Inflammatory macrophage treated with lipopolysaccharide for 4 hours (primary cell): ENCODE data around the gene CDH12.
"Not testable (repeated sequence)": the region's sequence is repeated elsewhere in the genome, so short reads cannot be mapped to it uniquely, and the experiment has no call there.

ENCODE experiments used
- DNase-seq: peaks from one replicate; pipeline ENCODE4 v3.0.0-alpha.2; 2020

Gene CDH12

DNA sequence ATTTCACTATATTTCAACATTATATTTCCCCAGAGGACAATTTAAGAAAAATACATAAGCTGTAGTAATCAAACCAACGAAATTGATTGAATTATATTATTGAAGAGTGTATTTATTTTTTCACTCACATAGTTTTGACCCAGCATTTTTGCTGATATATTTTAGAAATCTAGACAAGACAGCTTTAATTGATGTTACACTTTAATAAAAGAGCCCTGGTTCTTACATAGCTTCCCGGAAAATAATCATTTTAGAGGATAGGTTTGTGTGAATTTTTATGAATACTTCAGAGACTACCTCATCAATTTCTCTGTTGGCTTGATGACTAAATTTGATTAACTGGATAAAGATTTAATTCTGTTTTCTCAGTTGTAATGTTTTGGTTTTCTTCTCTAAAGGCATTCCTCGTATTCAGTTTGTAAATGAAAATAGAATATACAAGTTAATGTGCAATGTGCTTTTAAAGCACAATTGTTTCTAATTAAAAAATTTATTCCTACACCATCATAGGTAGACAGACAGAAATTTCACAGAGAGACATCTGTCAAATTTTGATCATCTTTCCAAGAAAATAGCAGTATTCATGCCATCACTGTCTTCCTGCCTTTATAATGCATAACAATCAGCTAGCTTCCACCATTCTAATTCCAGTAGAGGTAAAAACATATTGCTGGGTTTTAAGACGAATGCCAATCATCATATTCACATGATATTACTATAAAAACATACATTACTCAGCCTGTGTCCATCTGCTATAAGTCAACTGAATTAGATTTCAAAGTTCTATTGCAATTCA, 441.4 kb downstream of the CDH12 start:
- DNase-seq, result no peak

DNA sequence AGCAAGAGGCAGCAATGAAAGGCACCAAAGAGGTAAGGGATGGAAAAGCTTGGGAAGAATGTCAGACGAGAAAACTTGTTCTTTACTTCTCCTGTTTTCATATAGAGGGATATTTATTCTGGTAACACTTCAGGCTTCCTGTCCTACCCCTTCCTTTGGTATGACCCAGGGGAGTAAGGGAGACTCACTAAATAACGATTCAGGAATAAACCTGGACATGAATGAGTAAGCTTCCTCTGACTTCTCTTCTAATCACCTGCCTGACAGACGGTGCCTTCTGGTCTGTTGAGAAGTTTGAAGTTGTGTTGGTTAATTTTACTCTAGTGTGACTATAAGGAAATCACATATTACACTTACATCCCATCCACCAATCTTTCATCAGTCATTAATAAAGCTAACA, 461.2 kb downstream of the CDH12 start:
- no peak for DNase-seq

DNA sequence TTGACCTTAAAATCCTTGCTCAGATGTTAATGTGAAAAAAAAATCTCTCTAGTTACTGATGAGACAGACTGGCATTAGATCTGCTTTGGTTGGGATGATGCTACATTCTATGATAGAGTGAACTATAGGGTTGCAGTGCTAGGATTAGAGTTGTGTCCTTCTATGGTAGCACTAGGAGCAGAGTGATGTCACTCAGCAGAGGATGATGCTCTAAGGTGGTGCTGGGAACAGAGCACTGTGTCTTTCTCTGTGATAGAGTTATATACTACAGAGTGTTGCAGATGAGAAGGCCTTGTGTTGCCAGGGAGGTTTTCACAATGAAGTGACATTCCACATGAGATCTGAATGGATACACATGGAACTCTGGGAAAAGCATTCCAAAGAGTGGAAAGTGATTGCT, 462.3 kb downstream of the CDH12 start:
- no peak for DNase-seq

DNA sequence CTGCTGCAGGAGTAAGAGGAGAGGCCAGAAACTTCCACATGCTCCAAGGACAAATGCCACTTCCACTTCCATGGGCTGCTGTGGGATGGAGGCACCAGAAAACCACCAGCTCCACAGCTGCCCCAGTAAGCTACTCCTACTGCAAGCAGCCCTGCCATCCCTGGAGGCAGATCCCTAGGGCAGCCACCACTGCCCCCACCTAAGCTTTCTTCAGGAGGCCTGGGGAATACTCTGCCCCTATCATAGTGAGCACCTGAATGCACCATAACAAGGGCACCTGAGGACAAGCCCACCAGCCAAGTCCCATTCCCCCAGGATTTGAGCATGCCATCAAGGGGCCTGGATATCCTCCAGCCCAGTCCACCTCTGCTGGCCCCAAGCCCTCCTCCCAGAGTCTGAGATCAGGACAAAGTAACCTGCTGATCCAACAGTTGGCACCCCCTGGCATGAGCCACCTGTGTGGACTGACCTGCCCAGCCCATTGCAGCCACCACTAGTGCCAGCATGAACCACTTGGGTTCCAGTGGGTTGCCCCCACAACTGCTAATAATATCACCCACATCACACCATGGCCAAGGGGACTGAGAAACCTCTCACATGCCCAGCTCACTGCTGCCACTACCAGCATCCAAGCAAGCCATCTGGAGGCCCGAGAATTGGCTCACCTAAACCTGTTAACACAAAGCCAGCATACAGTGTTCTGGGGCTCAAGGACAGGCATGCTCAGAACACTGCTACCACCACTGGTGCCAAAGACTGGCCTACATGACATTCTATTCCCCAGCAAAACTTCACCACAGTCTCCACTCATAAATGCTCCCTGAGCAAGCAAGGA, 480.1 kb downstream of the CDH12 start:
- no peak for DNase-seq

DNA sequence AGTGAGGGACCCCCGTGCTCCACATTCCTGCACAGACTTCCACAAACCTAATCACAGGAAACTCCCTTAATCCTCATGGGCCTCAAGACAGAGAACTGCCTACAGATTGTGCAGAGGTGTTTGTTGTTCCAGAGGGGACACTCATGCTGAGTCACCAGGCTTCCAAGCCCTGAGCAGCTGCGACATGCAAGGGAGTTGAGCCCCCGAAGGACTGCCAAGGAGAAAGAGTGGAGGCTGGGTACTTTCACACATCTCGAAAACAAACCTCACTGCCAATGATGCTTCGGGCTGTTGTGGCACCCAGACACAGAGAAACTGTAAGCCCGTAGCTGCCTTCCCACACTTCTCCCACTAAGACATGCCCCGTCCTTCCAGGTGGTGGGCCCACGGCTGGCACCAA, 480.8 kb downstream of the CDH12 start:
- DNase-seq, result no peak

DNA sequence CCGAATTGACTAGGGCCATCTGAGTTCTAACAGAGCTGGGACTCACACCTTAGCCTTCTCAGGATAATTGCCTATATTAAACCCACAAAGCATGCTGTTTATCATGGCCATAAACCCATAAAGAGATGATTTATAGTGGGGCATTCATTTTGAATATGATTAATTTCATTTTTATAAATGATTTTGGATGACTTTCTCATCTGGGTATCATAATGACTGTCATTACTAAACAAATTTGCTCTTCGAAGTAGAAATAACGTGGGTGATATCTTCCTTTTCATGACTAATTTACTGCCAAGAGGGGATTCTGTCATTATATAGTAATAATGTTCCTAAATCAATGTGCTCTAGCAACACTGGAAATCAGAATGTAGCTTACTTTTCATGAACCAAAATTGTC, 498.2 kb downstream of the CDH12 start:
- DNase-seq, result no peak

- no peak for DNase-seq
Measured at GRCh38 chr5:22352493-22352892, 500.7 kb downstream of the CDH12 start.

DNA sequence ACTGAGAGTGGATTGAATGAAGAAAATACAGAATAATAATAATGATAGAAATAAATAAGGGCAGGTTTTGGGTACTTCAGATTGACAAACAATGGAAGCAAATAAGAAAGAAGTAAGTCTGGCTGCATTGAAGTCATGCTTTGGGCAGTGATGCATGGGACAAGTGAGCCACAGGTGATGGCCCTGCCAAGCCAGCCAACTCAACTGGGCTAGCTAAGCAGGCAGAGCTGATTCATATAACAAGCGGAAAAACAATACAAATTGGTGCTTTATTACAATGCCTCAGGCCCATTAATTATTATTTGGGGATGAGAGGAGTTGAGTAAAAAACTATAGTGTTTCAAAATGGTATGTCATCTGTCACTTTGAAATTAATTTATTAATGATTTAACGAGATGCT, 502.0 kb downstream of the CDH12 start:
- DNase-seq, result no peak

- DNase-seq, result no peak
Measured at GRCh38 chr5:22348027-22348426, 505.1 kb downstream of the CDH12 start.

GRCh38 chr5:22344000-22344399, 509.1 kb downstream of the CDH12 start:
- no peak for DNase-seq

DNA sequence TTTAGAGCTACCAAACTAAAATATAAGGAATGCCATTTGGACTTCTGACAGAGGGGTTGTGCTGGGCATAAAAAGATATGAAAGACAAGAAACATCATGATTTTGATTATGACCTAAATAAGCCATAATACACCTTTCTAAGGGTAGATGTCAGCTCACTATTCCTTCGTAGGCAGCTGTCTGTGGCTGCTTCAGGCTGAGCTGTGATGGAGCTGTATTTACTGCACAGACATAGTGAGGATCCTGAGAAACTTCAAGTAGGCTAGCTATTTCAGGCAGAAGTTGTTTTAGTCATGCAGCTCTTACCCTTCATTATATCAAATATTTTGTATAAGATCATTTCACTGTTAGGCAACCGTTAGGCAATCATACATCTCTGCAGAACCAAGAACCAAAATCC, 511.7 kb downstream of the CDH12 start:
- DNase-seq, result no peak

- DNase-seq, result not testable (repeated sequence)
Measured at GRCh38 chr5:22332949-22333348, 520.2 kb downstream of the CDH12 start.

- DNase-seq, result no peak
Measured at GRCh38 chr5:22329683-22330082, 523.5 kb downstream of the CDH12 start.

DNA sequence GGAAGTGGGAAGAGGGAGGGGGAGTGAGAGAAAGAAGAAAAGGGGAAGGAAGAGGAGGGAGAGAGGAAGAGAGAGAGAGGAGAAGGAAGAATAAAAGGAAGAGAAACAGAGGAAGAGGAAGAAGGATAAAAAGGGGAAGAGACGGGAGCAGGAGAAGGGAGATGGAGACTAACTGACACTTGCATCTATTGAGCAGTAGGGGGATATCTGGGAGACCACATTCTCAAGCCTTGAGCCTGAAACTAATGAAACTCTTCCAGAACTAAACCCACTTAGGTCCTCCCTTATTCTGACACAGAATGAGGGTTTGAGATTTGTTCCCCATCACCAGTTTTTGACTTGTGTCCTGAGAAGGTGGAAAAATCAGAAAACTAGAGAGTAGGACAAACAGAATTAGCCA, 533.3 kb downstream of the CDH12 start:
- DNase-seq, result no peak

- no peak for DNase-seq
Measured at GRCh38 chr5:22316294-22316693, 536.9 kb downstream of the CDH12 start.

DNA sequence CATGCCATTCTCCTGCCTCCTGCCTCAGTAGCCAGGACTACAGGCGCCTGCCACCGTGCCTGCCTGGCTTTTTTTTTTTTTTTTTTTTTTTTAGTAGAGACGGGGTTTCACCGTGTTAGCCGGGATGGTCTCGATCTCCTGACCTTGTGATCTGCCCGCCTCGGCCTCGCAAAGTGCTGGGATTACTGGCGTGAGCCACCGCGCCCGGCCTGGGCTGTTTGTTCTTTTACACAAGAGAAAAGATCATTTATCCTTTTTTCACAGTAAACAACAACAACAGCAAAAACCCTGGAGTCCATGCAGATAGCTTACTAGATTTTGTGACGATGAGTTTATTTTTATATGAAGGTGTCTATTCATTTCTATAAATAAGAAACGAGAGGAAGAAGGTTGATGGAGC, 538.1 kb downstream of the CDH12 start:
- DNase-seq, result not testable (repeated sequence)

GRCh38 chr5:22314548-22314947, 538.6 kb downstream of the CDH12 start:
- no peak for DNase-seq

DNA sequence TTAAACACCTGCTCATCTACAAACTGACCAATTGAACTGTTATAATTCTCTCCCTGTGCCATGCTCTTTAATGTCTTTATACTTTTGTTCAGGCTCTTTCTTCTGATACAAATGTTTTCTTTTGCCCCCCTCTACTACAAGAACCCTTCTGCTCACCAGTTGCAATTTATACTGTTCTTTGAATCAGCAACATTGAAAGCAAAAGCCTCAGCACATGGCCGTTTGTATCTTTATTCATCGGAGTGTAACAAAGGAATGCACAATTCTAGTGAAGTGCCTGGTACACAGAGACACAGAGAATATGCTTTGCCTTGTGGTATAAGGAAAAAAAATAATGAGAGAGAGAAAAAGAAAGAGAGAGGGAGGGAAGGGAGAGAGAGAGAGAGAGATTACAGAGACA, 547.1 kb downstream of the CDH12 start:
- DNase-seq, result no peak

- no peak for DNase-seq
Measured at GRCh38 chr5:22295832-22296231, 557.3 kb downstream of the CDH12 start.

DNA sequence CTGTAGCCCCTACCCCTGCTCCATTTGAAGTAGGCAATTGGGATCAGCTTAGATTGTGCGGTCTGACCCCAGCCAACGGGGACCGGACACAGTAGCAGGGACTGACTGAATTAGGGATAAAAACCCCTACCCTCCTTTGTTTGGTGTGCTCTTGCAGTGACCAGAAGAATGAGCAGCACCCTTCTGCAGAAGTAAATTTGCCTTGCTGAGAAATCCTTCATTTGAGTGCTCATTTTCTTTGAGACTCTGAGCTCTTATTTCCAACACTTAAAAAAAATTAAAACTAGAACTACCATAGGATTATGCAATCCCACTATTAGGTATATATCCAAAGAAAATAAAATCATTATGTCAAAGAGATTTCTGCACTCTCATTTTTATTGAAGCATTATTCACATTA, 560.0 kb downstream of the CDH12 start:
- DNase-seq, result no peak

GRCh38 chr5:22278164-22278563, 575.0 kb downstream of the CDH12 start:
- DNase-seq, result no peak

GRCh38 chr5:22277006-22277405, 576.1 kb downstream of the CDH12 start:
- no peak for DNase-seq

- not testable (repeated sequence) for DNase-seq
Measured at GRCh38 chr5:22265855-22266254, 587.3 kb downstream of the CDH12 start.

DNA sequence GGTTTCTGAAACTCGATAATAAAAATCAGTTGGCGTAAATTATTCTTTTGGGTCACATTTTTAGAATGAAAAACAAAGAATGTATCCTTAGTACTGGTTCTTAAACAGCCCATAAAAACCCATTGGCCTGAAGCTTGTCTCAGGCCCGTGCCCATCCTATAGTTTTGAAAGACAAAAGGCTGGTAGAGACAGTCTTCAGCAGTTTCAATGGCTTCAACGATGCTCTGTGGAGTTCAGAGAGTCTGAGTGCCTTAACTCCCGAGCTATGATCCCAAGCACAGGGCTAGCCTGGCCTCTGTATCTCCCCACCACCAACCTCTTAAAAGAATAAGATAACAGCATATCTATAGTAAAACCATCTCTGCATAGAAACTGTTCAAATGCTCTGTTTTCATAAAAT, 595.0 kb downstream of the CDH12 start:
- no peak for DNase-seq
